ENCODE measurements around the gene CNTF. TPM values are rescaled to one million over a fixed set of nuclear protein-coding genes. Genes with fewer than 3 reads are reported as not detected.

Gene CNTF
- total RNA-seq, 1 donor from 2014 or later: 3.4 TPM

GRCh38 chr11:58659910-58660570 is 37.6 kb downstream of the CNTF start:
- intact Hi-C loops (cut with micrococcal nuclease): loop anchor here (10.0 kb wide), 1 partner anchor 395 kb away; no protein-coding TSS in a partner anchor
- peaks cover 3% of the 10 kb centered on the region for H3K4me1 Mint-ChIP-seq
- no peaks in the 10 kb centered on the region for H3K27me3 Mint-ChIP-seq
- no peak overlapping the region for H3K4me3 Mint-ChIP-seq
- no peaks in the 10 kb centered on the region for H3K9me3 Mint-ChIP-seq
- no peaks in the 10 kb centered on the region for H3K36me3 Mint-ChIP-seq (ENCODE audit: low read depth)
- DNase-seq: peak; percentile 51
- no peak overlapping the region for H3K27ac Mint-ChIP-seq

- Mint-ChIP-seq H3K4me1 (no peaks in the 10 kb centered on the region), H3K9me3 (no peaks in the 10 kb centered on the region)
Measured at GRCh38 chr11:58671983-58672633, 49.6 kb downstream of the CNTF start.

GRCh38 chr11:58674609-58675008 is 52.1 kb downstream of the CNTF start:
- Mint-ChIP-seq H3K36me3 (ENCODE audit: low read depth) (no peaks in the 10 kb centered on the region), H3K4me3 (no peak overlapping the region), H3K27me3 (peaks cover 7% of the 10 kb centered on the region), H3K27ac (no peak overlapping the region), H3K9me3 (no peaks in the 10 kb centered on the region), H3K4me1 (no peaks in the 10 kb centered on the region)
- no peak for DNase-seq
- intact Hi-C loops (cut with micrococcal nuclease): loop anchor here (2.0 to 5.0 kb wide), 4 partner anchors 20 to 383 kb away; no protein-coding TSS in a partner anchor

More at GRCh38 chr11:58671983-58672633, 49.6 kb downstream of the CNTF start:
- DNase-seq: no peak
- Mint-ChIP-seq H3K27me3 (no peaks in the 10 kb centered on the region), H3K4me3 (no peak overlapping the region), H3K36me3 (ENCODE audit: low read depth) (no peaks in the 10 kb centered on the region), H3K27ac (no peak overlapping the region)
- intact Hi-C loops (cut with micrococcal nuclease): no loop called here

Other genes starting within 250 kb of the CNTF start
- gene OR5B3, start 215.8 kb upstream of the CNTF start, total RNA-seq: not detected in 2 replicates
- gene OR5B2, start 194.5 kb upstream of the CNTF start, total RNA-seq: not detected in 2 replicates
- not detected in 2 replicates for gene OR5B12, start 180.4 kb upstream of the CNTF start, total RNA-seq
- not detected in 2 replicates for gene OR5B21, start 114.6 kb upstream of the CNTF start, total RNA-seq
- 86.3 and 86.7 TPM in 2 replicates for gene LPXN, start 46.8 kb upstream of the CNTF start, total RNA-seq
- 57.4 and 58.3 TPM in 2 replicates for gene ZFP91, start 43.6 kb upstream of the CNTF start, total RNA-seq
- not detected in 2 replicates for gene GLYAT, start 109.3 kb downstream of the CNTF start, total RNA-seq
- not detected in 2 replicates for gene GLYATL2, start 222.0 kb downstream of the CNTF start, total RNA-seq

All from activated CD4-positive, alpha-beta T cell treated with anti-CD3 and anti-CD28 coated beads, Interleukin-2, amount 10 ng/mL, durations not matched to agents 24 days and 14 days (primary cell).